ENCODE measurements around the gene SNX8. TPM values are rescaled to one million over a fixed set of nuclear protein-coding genes. Genes with fewer than 3 reads are reported as not detected.

SNX8 gene
- total RNA-seq: 8.7 and 12.9 TPM in 2 replicates

- TF ChIP-seq CTCF (IDR thresholded peaks at IDR 0.05; ENCODE audit: insufficient read depth, low read length, severe bottlenecking): no peak
- Histone ChIP-seq H3K4me3 (ENCODE audit: low read depth, low read length) (peak within 1 kb of the TSS; percentile 79), H3K36me3 (ENCODE audit: control insufficient read depth, insufficient read depth, low read length) (no peaks in the 10 kb centered on the region), H3K27me3 (ENCODE audit: control insufficient read depth, insufficient read depth, low read length) (no peaks in the 10 kb centered on the region)
- FAIRE-seq (no peak), DNase-seq (ENCODE audit: low read depth) (peak; percentile 79)
Observed at GRCh38 chr7:2314209-2314955, at the start of gene SNX8. TSS of gene SNX8 (minus strand) at chr7:2314441. CDS start at chr7:2314421, 20 bp downstream.

- no peak for DNase-seq (ENCODE audit: low read depth)
- peaks cover 33% of the 10 kb centered on the region for H3K36me3 ChIP-seq (ENCODE audit: control insufficient read depth, insufficient read depth, low read length)
- FAIRE-seq: no peak
- TF ChIP-seq CTCF (IDR thresholded peaks at IDR 0.05; ENCODE audit: insufficient read depth, low read length, severe bottlenecking): no peak
- no peak overlapping the region for H3K4me3 ChIP-seq (ENCODE audit: low read depth, low read length)
- no peaks in the 10 kb centered on the region for H3K27me3 ChIP-seq (ENCODE audit: control insufficient read depth, insufficient read depth, low read length)
Observed at GRCh38 chr7:2362385-2363088, 48.3 kb upstream of the SNX8 start.

- H3K36me3 ChIP-seq (ENCODE audit: control insufficient read depth, insufficient read depth, low read length): peaks cover 25% of the 10 kb centered on the region
- DNase-seq (ENCODE audit: low read depth): peak; percentile 37
- H3K27me3 ChIP-seq (ENCODE audit: control insufficient read depth, insufficient read depth, low read length): no peaks in the 10 kb centered on the region
- FAIRE-seq: no peak
- no peak for TF ChIP-seq CTCF (IDR thresholded peaks at IDR 0.05; ENCODE audit: insufficient read depth, low read length, severe bottlenecking)
- no peak overlapping the region for H3K4me3 ChIP-seq (ENCODE audit: low read depth, low read length)
Observed at GRCh38 chr7:2360796-2361195, 46.6 kb upstream of the SNX8 start.

- peaks cover 21% of the 10 kb centered on the region for H3K36me3 ChIP-seq (ENCODE audit: control insufficient read depth, insufficient read depth, low read length)
- H3K27me3 ChIP-seq (ENCODE audit: control insufficient read depth, insufficient read depth, low read length): no peaks in the 10 kb centered on the region
- FAIRE-seq: no peak
- H3K4me3 ChIP-seq (ENCODE audit: low read depth, low read length): no peak overlapping the region
- no peak for DNase-seq (ENCODE audit: low read depth)
- no peak for TF ChIP-seq CTCF (IDR thresholded peaks at IDR 0.05; ENCODE audit: insufficient read depth, low read length, severe bottlenecking)
Observed at GRCh38 chr7:2359610-2360009, 45.4 kb upstream of the SNX8 start.

- Histone ChIP-seq H3K27me3 (ENCODE audit: control insufficient read depth, insufficient read depth, low read length) (no peaks in the 10 kb centered on the region), H3K36me3 (ENCODE audit: control insufficient read depth, insufficient read depth, low read length) (peaks cover 18% of the 10 kb centered on the region), H3K4me3 (ENCODE audit: low read depth, low read length) (no peak overlapping the region)
- no peak for FAIRE-seq
- no peak for DNase-seq (ENCODE audit: low read depth)
- no peak for TF ChIP-seq CTCF (IDR thresholded peaks at IDR 0.05; ENCODE audit: insufficient read depth, low read length, severe bottlenecking)
Observed at GRCh38 chr7:2358968-2359527, 44.8 kb upstream of the SNX8 start.

Data from bronchial epithelial cell (primary cell).